ENCODE measurements around the gene CDK6.

Gene CDK6

GRCh38 chr7:92680442-92680841 is 155.9 kb downstream of the CDK6 start:
- DNase-seq (ENCODE audit: low spot score), result no peak

GRCh38 chr7:92678291-92678920 is 158.0 kb downstream of the CDK6 start:
- DNase-seq (ENCODE audit: low spot score), result no peak

- DNase-seq (ENCODE audit: low spot score), result no peak
Measured at GRCh38 chr7:92674379-92674778, 162.0 kb downstream of the CDK6 start.

- DNase-seq (ENCODE audit: low spot score), result no peak
Measured at GRCh38 chr7:92671505-92672169, 164.7 kb downstream of the CDK6 start.

GRCh38 chr7:92670204-92670851 is 166.0 kb downstream of the CDK6 start:
- DNase-seq (ENCODE audit: low spot score), result no peak

- no peak for DNase-seq (ENCODE audit: low spot score)
Measured at GRCh38 chr7:92669616-92670165, 166.7 kb downstream of the CDK6 start.

GRCh38 chr7:92668564-92668963 is 167.8 kb downstream of the CDK6 start:
- DNase-seq (ENCODE audit: low spot score), result no peak

- no peak for DNase-seq (ENCODE audit: low spot score)
Measured at GRCh38 chr7:92667816-92668535, 168.4 kb downstream of the CDK6 start.

GRCh38 chr7:92665926-92666325 is 170.4 kb downstream of the CDK6 start:
- DNase-seq (ENCODE audit: low spot score), result no peak

GRCh38 chr7:92661651-92662050 is 174.7 kb downstream of the CDK6 start:
- DNase-seq (ENCODE audit: low spot score), result no peak

GRCh38 chr7:92658671-92659070 is 177.7 kb downstream of the CDK6 start:
- DNase-seq (ENCODE audit: low spot score), result no peak

- no peak for DNase-seq (ENCODE audit: low spot score)
Measured at GRCh38 chr7:92657391-92657790, 179.0 kb downstream of the CDK6 start.

GRCh38 chr7:92656121-92656520 is 180.3 kb downstream of the CDK6 start:
- DNase-seq (ENCODE audit: low spot score), result no peak

GRCh38 chr7:92655346-92655884 is 181.0 kb downstream of the CDK6 start:
- no peak for DNase-seq (ENCODE audit: low spot score)

- DNase-seq (ENCODE audit: low spot score), result no peak
Measured at GRCh38 chr7:92653136-92653535, 183.2 kb downstream of the CDK6 start.

- no peak for DNase-seq (ENCODE audit: low spot score)
Measured at GRCh38 chr7:92652536-92652935, 183.8 kb downstream of the CDK6 start.

- no peak for DNase-seq (ENCODE audit: low spot score)
Measured at GRCh38 chr7:92650391-92650790, 186.0 kb downstream of the CDK6 start.

- DNase-seq (ENCODE audit: low spot score), result no peak
Measured at GRCh38 chr7:92648067-92648466, 188.3 kb downstream of the CDK6 start.

- DNase-seq (ENCODE audit: low spot score), result no peak
Measured at GRCh38 chr7:92647652-92648051, 188.7 kb downstream of the CDK6 start.

GRCh38 chr7:92647011-92647625 is 189.3 kb downstream of the CDK6 start:
- DNase-seq (ENCODE audit: low spot score), result no peak

- DNase-seq (ENCODE audit: low spot score), result no peak
Measured at GRCh38 chr7:92645114-92646061, 191.0 kb downstream of the CDK6 start.
